H1 (cell line): ENCODE results near the gene PSMB9. TPM values are rescaled to one million over a fixed set of nuclear protein-coding genes. Genes with fewer than 3 reads are reported as not detected.

Experiments used
- CTCF ChIA-PET: fragments of 300-600 bp; sonication (Branson Sonifier 250); formaldehyde crosslinking; loops from one replicate; lab custom pipeline; 2021; ENCODE audit not compliant: partially characterized antibody; lab: Charles Lee
- POLR2A ChIA-PET: fragments of 300-600 bp; sonication (Branson Sonifier 250); formaldehyde crosslinking; loops from one replicate; lab custom pipeline; 2021; ENCODE audit warnings: inconsistent platforms; ENCODE audit not compliant: partially characterized antibody; lab: Charles Lee
- DNase-seq, 2 experiments: peaks; one replicate each; pipeline versions ENCODE4 v3.0.0 to v3.0.0-alpha.2; 2010 to 2022; ENCODE audit warnings: low spot score in 2 of 2, low read depth in 1 of 2, mixed read lengths in 1 of 2
- FAIRE-seq: peaks from 2 replicates; lab custom pipeline; 2011; peaks lifted over from hg19 to GRCh38; lab: Jason Lieb, UNC
- H2AFZ ChIP-seq: 2 replicates; pipeline ENCODE4 v1.8.1; 2012; ENCODE audit warnings: low read length, inconsistent platforms
- H2AK5ac ChIP-seq: 2 replicates; pipeline ENCODE4 v1.6.1; 2013; ENCODE audit warnings: low read depth, low read length
- H2BK120ac ChIP-seq: replicated peaks from 2 replicates; pipeline ENCODE3; 2013; ENCODE audit warnings: low read depth, low read length, inconsistent platforms
- H2BK12ac ChIP-seq: 2 replicates; pipeline ENCODE4 v1.6.1; 2013; ENCODE audit warnings: low read depth, low read length
- H2BK15ac ChIP-seq: 2 replicates; pipeline ENCODE4 v1.6.1; 2013; ENCODE audit warnings: low read length
- H2BK20ac ChIP-seq: 2 replicates; pipeline ENCODE4 v1.6.1; 2013; ENCODE audit warnings: low read length
- H2BK5ac ChIP-seq: 2 replicates; pipeline ENCODE4 v1.6.1; 2013; ENCODE audit warnings: low read depth, low read length
- H3K14ac ChIP-seq: 2 replicates; pipeline ENCODE4 v1.6.1; 2013; ENCODE audit warnings: inconsistent platforms; ENCODE audit not compliant: insufficient read length
- H3K18ac ChIP-seq: 2 replicates; pipeline ENCODE4 v1.6.1; 2013; ENCODE audit warnings: low read length; ENCODE audit errors: extremely low read depth
- H3K23ac ChIP-seq: 2 replicates; pipeline ENCODE4 v1.6.1; 2013; ENCODE audit warnings: inconsistent platforms; ENCODE audit not compliant: insufficient read length
- H3K23me2 ChIP-seq: 2 replicates; pipeline ENCODE4 v1.6.1; 2013; ENCODE audit warnings: low read depth, low read length
- H3K27ac ChIP-seq: 2 replicates; pipeline ENCODE4 v1.6.1; 2011; ENCODE audit warnings: low read depth, low read length, inconsistent platforms
- H3K27me3 ChIP-seq, 4 experiments: replicated peaks in 1 of 4; 1 replicate in 1 of 4; 2 replicates in 3 of 4; pipeline versions ENCODE4 v1.6.1 to v1.8.1; 2011 to 2013; ENCODE audit warnings: low read length in 3 of 4, mild to moderate bottlenecking in 3 of 4, inconsistent platforms in 2 of 4, mixed read lengths in 2 of 4, moderate library complexity in 1 of 4; ENCODE audit not compliant: control insufficient read depth in 3 of 4, insufficient read depth in 3 of 4; ENCODE audit errors: extremely low read depth in 1 of 4
- H3K36me3 ChIP-seq, 4 experiments: 2 replicates each; pipeline versions ENCODE4 v1.6.1 to v1.8.1; 2011 to 2013; ENCODE audit warnings: mild to moderate bottlenecking in 4 of 4, low read length in 3 of 4, moderate library complexity in 2 of 4, control low read depth in 1 of 4, inconsistent platforms in 1 of 4; ENCODE audit not compliant: insufficient read depth in 4 of 4, control insufficient read depth in 2 of 4
- H3K4ac ChIP-seq: replicated peaks from 2 replicates; pipeline ENCODE3; 2013; ENCODE audit warnings: low read length, low read depth, mixed read lengths, inconsistent platforms; ENCODE audit not compliant: insufficient read length
- H3K4me1 ChIP-seq, 4 experiments: replicated peaks in 1 of 4; 1 replicate in 1 of 4; 2 replicates in 3 of 4; pipeline versions ENCODE4 v1.6.1 to v1.8.1; 2011 to 2013; ENCODE audit warnings: low read length in 3 of 4, inconsistent platforms in 2 of 4, mixed read lengths in 1 of 4; ENCODE audit not compliant: insufficient read depth in 4 of 4, control insufficient read depth in 3 of 4
- H3K4me2 ChIP-seq, 2 experiments: 2 replicates each; pipeline versions ENCODE4 v1.6.1 to v1.8.1; 2011 to 2013; ENCODE audit warnings: low read depth in 2 of 2, low read length in 2 of 2, control low read depth in 1 of 2, inconsistent platforms in 1 of 2, mild to moderate bottlenecking in 1 of 2; ENCODE audit not compliant: insufficient read depth in 1 of 2
- H3K4me3 ChIP-seq, 4 experiments: fragments of 200-600, 300-600 bp in 1 of 4; sonication (generic), shearing (Covaris generic), sonication (Bioruptor Twin) in 1 of 4; 2 replicates each; pipeline versions ENCODE4 v1.5.1 to v1.8.1; 2011 to 2016; ENCODE audit warnings: low read length in 4 of 4, low read depth in 3 of 4, control low read depth in 2 of 4, inconsistent platforms in 2 of 4, mild to moderate bottlenecking in 2 of 4, mixed read lengths in 1 of 4, moderate library complexity in 1 of 4; ENCODE audit not compliant: insufficient read depth in 2 of 4; ENCODE audit errors: extremely low read depth in 1 of 4
- H3K56ac ChIP-seq: replicated peaks from 2 replicates; pipeline ENCODE3; 2013; ENCODE audit warnings: low read depth, mild to moderate bottlenecking, mixed read lengths, low read length, inconsistent platforms; ENCODE audit not compliant: insufficient read length
- H3K79me1 ChIP-seq: 2 replicates; pipeline ENCODE4 v1.6.1; 2013; ENCODE audit warnings: low read depth, low read length, control low read depth
- H3K79me2 ChIP-seq, 2 experiments: 2 replicates each; pipeline versions ENCODE4 v1.6.1 to v1.8.1; 2012 to 2013; ENCODE audit warnings: low read length in 2 of 2, mild to moderate bottlenecking in 2 of 2, inconsistent platforms in 1 of 2; ENCODE audit not compliant: insufficient read depth in 2 of 2, control insufficient read depth in 1 of 2
- H3K9ac ChIP-seq, 4 experiments: replicated peaks in 1 of 4; 1 replicate in 1 of 4; 2 replicates in 3 of 4; pipeline versions ENCODE4 v1.6.1 to v1.8.1; 2011 to 2013; ENCODE audit warnings: low read depth in 3 of 4, low read length in 3 of 4, control low read depth in 2 of 4, mild to moderate bottlenecking in 2 of 4, moderate library complexity in 2 of 4, inconsistent platforms in 1 of 4; ENCODE audit errors: extremely low read depth in 1 of 4
- H3K9me3 ChIP-seq, 2 experiments: 2 replicates each; pipeline versions ENCODE4 v1.6.1 to v1.8.1; 2012 to 2013; ENCODE audit warnings: mild to moderate bottlenecking in 2 of 2, moderate library complexity in 2 of 2, control low read depth in 1 of 2, inconsistent platforms in 1 of 2, low read depth in 1 of 2, low read length in 1 of 2, mixed read lengths in 1 of 2; ENCODE audit not compliant: insufficient read depth in 2 of 2
- H4K20me1 ChIP-seq, 2 experiments: replicated peaks in 1 of 2; 2 replicates each; pipeline versions ENCODE3 to v1.8.1; 2011 to 2013; ENCODE audit warnings: inconsistent platforms in 2 of 2, low read length in 2 of 2, mild to moderate bottlenecking in 1 of 2; ENCODE audit not compliant: insufficient read depth in 2 of 2, control insufficient read depth in 1 of 2
- H4K5ac ChIP-seq: 2 replicates; pipeline ENCODE4 v1.6.1; 2013; ENCODE audit warnings: low read length, low read depth, mixed read lengths, inconsistent platforms; ENCODE audit not compliant: insufficient read length
- H4K8ac ChIP-seq: 2 replicates; pipeline ENCODE4 v1.8.0; 2013; ENCODE audit warnings: mild to moderate bottlenecking, moderate library complexity, low read length, inconsistent platforms; ENCODE audit not compliant: insufficient read depth; ENCODE audit errors: extremely low read depth
- H4K91ac ChIP-seq: replicated peaks from 2 replicates; pipeline ENCODE3; 2013; ENCODE audit warnings: low read length, mixed read lengths, inconsistent platforms; ENCODE audit not compliant: insufficient read length
- PHF8 ChIP-seq: fragments of 200-600 bp; sonication (generic); conservative IDR thresholded peaks from 2 replicates; pipeline ENCODE4 v1.7.1; 2012; ENCODE audit warnings: low read depth, mild to moderate bottlenecking, inconsistent platforms, low read length, moderate library complexity
- ZNF274 ChIP-seq: IDR thresholded peaks from 2 replicates; pipeline ENCODE4 v1.7.0; 2012; ENCODE audit warnings: low read length, borderline replicate concordance; ENCODE audit errors: extremely low read depth
- WGBS, 2 experiments: shearing (Covaris generic) in 1 of 2; methylation state at CpG; one replicate each; pipeline versions ENCODE4 v1.1.6 to v1.1.7; 2013 to 2015; ENCODE audit warnings: low lambda C conversion rate in 2 of 2, mixed read lengths in 2 of 2, inconsistent platforms in 1 of 2, low coverage in 1 of 2, missing lambda C conversion rate in 1 of 2; ENCODE audit not compliant: insufficient replicate concordance in 2 of 2, insufficient coverage in 1 of 2, insufficient read length in 1 of 2; ENCODE audit errors: extremely low coverage in 1 of 2, missing lambda C conversion rate in 1 of 2; 5-methylcytosine and 5-hydroxymethylcytosine counted together
- polyA plus RNA-seq, 7 experiments: library from polyadenylated mRNA; depleted of rRNA in 3 of 7; stranded (reverse) in 5 of 7; unstranded in 2 of 7; fragments of >200 nt in 5 of 7; fragments of 200-250 nt in 2 of 7; gene quantifications; 1 replicate in 5 of 7; 2 replicates in 1 of 7; 4 replicates in 1 of 7; pipeline versions ENCODE4 v1.2.1 to v1.2.3, GENCODE V29; 2011 to 2013; ENCODE audit warnings: missing spikeins in 2 of 7, mixed read lengths in 2 of 7
- total RNA-seq: library from RNA; stranded (reverse); fragmentation: NEBNext Ultra II Directional; extraction: Animal tissue kit (Norgen Biotek cat#: 25700); gene quantifications from 2 replicates; pipeline ENCODE4 v1.2.1, GENCODE V29; 2021

Gene PSMB9
- total and polyA plus RNA-seq, 2 of the 8 experiments (the other 6 are each of a cell fraction or from before 2014, with no cell fraction given), result 4.5 to 22.8 TPM

GRCh38 chr6:32830936-32831335 lies 23.1 kb upstream of the PSMB9 start:
- DNase-seq, result no peak
- Histone ChIP-seq H3K79me2 (no peaks in the 10 kb centered on the region), H2BK15ac (no peak overlapping the region), H4K5ac (no peak overlapping the region), H3K4ac (no peak overlapping the region), H3K27me3 (no peaks in the 10 kb centered on the region), H2BK20ac (no peak overlapping the region), H3K4me1 (peaks cover 0 to 4% (median 0%) of the 10 kb centered on the region in 4 experiments; a peak in 1 of 7 replicates), H2BK12ac (no peak overlapping the region), H4K91ac (no peak overlapping the region), H4K8ac (no peak overlapping the region), H3K18ac (no peak overlapping the region), H3K23me2 (no peaks in the 10 kb centered on the region; the same call in 1 of the 2 replicates), H3K36me3 (peaks cover 0 to 2% (median 0%) of the 10 kb centered on the region in 4 experiments; a peak in 4 of 8 replicates), H3K23ac (no peak overlapping the region), H2BK5ac (no peak overlapping the region), H3K4me2 (no peak overlapping the region), H3K9me3 (no peaks in the 10 kb centered on the region), H2AFZ (no peak overlapping the region), H3K9ac (no peak overlapping the region), H3K79me1 (no peaks in the 10 kb centered on the region), H3K14ac (no peak overlapping the region), H2BK120ac (no peak overlapping the region), H4K20me1 (no peaks in the 10 kb centered on the region), H3K56ac (no peak overlapping the region), H3K4me3 (no peak overlapping the region), H2AK5ac (no peak overlapping the region), H3K27ac (no peak overlapping the region)
- POLR2A ChIA-PET, result interaction anchor here (1.4 to 3.4 kb wide), 2 partner anchors 11 to 141 kb away, joined by 3 to 8 read pairs; no protein-coding TSS in a partner anchor
- 67% methylated on average over 5 of the region's 5 CpGs; no CpG with 5 or more reads in 1 of the 2 experiments for WGBS, 2 experiments
- CTCF ChIA-PET, result interaction anchor here (0.5 to 0.8 kb wide), 3 partner anchors 17 to 295 kb away, joined by 3 read pairs; no protein-coding TSS in a partner anchor
- no peak for FAIRE-seq
- TF ChIP-seq PHF8, result no peak
- no peak for TF ChIP-seq ZNF274
